IPS DF 4.7 (cell line): ENCODE measurements around the gene FGF1.

Source experiments
- DNase-seq: peaks from one replicate; pipeline ENCODE4 v3.0.0-alpha.2; 2013; ENCODE audit warnings: low spot score; ENCODE audit errors: extremely low read depth

Gene FGF1

DNA sequence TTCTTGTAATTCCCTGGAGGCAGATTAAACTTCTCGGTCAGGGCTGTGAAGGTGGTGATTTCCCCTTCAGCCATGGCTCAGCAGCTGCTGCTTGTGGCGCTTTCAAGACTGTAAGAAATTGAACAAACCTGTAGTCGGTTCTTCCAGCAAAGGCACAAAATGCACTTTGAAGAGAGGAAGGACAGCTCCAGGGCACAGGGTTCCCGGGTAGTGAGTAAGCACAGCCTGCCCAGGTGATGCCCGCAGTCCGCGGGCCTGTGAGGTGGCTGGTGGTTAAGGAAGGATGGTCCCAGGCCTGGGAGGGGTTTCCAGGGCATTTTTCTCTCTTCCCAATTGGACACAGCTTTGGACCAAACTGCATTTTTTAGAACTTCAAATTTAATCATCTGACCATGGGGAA, 71.8 kb downstream of the FGF1 start:
- no peak for DNase-seq

DNA sequence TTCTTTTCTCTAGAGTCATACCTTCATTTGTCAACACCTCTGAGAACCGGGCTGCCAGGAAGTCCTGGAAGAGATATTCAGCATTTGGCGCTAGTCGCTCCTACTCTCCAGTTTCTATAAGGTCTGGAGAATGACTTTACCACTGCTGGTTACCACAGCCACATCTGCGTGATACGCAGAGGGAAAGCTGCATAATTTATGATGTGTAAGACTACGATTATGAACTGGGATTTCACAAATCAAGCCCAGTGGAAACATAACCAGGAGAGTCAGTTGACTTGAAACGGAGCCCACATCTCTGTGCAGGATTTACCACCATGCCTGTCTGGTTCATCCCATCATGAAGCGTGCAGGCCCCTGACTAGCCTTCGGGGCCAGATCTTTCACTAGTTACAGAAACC, 72.6 kb downstream of the FGF1 start:
- DNase-seq = no peak

DNA sequence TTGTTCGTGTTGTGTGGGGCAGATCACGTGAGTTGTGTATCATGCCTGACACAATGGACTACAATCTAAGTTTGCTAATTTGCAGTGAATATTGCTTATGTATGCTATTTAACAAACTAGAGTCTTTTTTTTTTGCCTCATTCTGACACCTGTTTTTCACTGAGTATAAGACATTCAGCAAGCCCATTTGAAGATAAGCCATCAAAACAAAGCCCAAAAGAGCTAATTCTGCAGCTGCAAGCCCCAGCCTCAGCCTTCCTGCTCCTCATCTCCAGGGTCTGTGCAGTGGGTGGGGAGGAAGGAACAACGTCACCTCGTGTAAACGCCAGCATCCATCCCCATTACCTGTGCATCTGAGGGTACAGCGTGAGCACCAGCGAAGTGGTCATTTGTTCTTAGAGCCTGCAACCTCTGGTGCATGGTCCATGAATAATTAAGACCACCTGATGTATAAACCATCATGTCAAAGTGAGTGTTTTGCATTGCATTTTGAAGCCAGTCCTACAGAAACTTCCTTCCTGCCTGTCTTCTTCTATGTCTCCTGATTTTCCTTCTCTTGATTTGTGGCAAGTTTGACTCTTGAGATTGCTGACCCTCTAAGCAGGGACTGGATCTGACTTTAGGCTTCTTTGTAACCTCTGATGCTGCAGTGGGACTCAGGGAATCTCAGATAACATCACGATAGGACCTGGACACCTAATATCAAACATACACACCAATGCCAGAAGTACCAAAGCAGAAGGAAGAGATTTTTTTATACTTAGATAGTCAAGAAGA, 73.2 kb downstream of the FGF1 start:
- DNase-seq = no peak

DNA sequence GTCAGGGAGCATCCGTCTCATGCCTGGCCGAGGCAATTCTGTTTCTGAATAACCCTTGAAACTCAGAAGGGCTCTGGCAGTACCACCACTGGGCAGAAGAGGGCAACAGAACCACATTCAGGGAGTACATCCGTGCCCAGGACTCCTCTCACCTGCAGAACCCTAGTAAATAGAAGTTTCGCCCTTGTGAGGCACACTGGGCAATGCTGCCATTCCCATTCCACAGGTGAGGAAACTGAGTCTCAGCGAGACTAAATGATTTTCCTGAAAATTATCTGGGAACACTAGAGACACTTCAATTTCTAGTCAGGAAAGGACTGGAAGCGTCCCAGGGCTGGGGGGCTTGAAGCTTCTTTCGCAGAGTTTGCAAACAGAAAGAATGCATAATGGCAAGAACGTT, 74.7 kb downstream of the FGF1 start:
- DNase-seq = peak; percentile 49

DNA sequence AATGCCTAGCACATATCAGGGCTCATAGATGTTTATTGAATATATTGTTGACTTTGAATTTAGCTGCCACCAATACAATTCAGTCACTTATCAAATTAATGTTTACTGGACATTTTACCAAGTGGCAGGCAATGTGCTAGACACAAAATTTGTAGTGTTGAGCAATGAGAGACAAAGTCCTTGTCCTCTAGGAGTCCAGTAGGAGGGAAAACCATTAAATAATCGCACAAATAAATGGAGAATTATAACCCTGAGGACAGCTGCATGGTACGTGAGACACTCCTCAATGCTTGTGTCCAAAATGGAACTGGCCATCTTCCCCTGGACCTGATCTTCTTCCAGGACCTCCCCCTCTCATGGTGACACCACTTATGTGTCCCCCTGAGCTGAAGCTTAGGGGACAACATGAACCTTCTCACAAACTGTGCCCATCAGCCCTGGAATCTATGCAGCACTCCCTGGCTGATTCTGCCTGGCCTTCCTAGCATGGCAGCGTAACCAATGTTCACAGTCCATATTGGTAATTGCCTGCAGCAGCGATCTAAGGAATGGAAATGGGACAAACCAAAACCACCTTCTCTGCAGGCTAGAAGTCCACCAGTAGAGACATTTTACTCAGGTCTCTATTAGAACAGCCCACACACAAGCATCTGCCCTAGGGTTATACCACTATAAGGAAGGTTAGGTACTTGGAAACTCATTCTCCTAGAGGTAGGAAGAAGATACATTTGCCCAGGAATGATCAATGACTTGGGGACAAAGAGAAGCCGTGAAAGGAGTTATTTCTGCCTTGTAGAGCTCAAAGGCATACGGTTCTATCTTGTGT, 75.5 kb downstream of the FGF1 start:
- no peak for DNase-seq

DNA sequence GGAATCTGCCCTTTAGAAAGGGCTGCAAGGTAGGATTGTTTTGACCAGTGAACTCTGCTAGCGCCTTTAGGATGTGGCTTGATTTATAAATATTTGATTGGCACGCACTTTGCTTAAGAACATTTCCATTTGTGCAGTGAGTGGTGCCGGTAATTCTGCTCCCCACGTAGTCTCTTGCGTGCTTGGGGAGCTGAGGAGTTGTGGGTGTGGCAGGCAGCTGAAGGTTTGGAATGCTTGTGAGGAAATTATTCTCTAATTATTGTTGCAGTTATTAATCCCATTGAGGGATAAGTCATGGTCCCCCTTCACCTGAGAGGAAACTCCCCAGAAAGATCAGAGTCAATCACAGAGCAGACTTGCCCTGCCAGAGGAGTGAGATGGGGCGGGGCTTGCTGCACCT, 76.7 kb downstream of the FGF1 start:
- no peak for DNase-seq

DNA sequence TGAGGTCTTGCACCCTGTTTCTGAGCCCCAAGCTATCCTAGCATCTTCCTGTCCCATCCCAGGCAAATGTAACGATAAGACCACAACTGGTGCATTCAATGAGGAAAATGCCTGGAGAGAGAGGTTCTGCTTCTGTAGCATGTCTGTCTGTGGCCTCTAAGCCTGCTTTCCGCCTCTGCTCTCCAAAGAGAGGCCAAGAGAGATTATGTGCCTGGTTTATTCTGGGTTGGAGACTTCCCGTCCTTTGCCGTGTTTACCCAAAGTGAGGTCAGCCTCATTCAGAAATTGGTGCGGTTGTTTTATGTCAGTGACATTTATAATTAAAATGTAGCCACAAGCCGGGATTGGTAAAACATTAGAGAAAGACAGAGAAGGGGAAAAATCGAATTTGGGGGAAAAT, 77.8 kb downstream of the FGF1 start:
- no peak for DNase-seq

DNA sequence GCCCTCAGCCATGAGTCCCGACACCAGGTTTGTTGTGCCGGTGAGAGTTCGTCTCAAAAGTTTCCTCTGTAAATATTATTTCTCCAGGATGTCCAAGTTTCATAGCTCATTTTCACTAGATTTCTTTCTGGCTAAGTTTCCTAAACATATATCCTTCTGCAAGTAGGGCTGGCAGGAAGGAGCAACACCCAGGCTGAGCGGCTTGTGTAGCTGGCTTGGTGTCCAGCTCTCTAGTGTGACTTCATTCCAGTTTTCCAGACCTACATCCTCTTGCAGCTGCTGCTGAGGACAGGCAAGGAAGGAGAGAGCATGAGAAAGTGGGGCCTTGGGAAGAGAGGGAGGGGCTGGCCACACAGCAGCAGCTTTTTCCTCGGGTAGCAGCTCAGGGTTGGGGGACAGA, 80.3 kb downstream of the FGF1 start:
- no peak for DNase-seq

DNA sequence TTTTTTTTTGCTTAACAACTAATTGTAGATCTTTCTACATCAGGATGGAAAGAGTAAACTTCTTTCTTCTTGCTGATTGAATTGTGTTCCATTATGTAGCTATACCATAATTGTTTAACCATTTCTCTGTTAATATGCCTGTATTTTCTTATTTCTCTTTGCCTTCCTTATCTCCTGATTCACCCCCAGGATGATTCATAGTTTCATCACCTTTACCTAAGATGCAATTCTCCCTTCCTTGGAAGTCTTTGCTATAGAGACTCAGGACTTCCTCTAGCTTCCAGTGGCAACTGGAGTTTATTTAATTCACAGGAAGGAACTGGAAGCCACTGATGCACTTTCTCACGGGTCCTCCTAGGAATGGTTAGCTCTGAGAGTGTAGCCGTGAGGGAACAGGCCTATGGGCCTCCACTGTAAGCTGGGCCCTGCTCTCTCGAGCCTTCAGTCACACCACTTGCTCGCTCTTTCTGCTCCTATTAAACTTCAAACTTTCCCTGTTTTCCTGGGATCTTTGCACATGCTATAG, 83.1 kb downstream of the FGF1 start:
- DNase-seq = no peak

DNA sequence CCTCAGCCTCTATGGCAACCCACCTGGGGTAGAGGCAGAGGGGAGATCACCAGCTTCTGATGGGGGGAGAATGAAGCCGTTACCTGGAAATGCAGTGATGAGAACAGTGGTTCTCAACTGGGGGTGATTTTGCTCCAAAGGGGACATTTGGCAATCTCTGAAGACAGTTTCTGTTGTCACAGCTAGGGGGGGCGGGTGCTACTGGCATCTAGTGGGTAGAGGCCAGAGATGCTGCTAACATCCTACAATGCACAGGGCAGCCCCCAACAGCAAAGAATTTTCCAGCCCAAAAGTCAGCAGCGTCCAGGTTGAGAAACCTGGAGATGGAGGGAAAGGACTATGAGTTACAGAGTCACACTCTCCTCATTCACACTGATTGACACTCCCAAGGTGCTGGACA, 84.5 kb downstream of the FGF1 start:
- no peak for DNase-seq

DNA sequence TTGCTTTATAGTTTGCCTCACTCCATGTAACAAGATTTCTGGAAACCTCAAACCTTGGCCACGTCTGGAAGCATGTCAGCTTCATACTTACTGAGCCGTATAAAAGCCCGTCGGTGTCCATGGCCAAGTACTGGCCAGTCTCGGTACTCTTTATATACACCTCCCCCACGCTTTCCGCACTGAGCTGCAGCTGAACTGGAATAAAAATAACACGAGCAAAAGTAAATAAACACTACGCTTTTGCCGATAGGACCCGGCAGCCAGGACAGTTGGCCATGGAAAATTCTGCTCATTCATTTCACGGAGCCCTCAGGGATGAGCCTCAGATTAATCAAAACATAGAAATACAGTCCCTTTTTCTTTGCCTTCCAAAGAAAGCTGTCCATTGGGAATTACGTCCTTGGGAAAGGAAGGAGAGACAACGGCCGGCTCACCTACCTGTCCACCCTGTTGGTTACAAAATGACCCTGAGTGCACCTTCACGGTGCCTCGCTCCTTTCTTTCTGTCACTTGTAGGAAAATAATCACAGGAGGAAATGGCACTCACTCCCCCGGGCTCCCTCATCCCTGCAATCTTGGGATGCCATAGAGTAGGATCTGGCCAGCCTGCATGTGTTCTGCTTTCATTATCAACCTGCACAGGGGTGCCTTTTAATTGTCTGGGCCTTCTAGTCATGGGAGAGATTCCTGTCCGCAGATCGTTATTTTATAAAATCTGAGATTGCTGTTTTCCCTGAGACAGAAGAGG, 85.1 kb downstream of the FGF1 start:
- DNase-seq = no peak

DNA sequence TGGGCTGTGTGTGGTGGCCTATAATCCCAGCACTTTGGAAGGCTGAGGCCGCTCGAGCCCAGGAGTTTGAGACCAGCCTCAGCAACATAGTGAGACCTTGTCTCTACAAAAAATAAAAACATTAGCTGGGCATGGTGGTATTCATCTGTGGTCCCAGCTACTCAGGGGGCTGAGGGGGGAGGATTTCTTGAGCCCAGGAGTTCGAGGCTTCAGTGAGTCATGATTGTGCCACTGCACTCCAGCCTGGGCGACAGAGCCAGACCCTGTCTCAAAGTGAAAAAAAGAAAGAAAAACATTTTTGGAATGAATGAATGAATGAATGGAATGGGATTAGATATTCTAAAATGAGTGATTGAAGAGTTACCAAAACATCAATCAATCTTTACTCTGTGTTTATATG, 85.8 kb downstream of the FGF1 start:
- DNase-seq = no peak

DNA sequence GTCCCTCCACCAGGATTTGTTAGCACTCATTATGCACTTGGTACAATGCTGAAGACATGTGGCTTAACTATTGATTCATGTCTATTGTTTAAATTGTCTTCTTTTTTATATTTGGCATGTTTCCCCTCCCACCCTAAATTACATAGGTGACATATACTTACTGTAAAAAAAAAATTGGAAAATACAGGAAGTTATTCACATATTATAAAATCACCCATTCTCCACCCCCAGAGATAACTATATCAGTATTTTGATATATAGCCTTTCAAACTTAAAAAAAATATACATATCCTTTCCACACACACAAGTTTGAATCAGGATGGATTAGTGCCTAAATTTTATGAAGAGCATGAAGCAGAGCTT, 87.6 kb downstream of the FGF1 start:
- DNase-seq = no peak

DNA sequence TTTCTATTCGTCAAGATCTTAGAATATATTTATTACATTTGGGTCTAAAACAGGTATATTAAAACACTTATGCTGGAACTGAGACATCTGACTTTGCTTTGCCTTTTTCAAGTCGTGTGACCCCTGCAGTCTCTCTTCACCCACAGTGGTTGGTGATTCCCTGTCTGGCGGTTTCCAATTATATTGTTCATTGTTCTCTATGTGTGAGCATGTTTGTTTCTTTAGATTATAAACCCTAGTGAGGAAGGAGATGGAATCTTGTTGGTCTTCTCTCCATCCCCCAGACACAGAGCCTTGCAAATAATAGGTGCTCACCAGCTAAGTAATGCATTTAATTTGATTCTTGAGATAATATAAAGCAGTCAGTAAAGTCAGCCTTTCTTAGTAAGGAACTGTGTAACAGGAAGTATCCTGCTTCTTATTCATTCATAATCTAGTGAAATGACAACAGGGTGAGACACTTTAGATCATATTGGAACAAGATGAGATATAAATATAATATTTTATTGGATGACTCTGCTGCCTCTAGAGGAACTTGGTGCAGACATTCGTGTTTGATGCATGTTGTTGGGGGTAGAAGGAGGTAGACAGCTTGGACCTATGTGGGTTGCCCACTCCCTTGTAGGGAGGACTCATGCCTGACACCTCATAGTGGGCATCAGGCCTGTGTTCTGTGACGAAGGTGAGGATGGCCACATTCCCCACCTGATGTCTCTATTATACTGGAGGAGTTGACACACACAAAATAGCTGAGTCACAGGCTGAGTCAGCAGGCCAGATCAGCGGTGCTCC, 88.1 kb downstream of the FGF1 start:
- peak; percentile 19 for DNase-seq

DNA sequence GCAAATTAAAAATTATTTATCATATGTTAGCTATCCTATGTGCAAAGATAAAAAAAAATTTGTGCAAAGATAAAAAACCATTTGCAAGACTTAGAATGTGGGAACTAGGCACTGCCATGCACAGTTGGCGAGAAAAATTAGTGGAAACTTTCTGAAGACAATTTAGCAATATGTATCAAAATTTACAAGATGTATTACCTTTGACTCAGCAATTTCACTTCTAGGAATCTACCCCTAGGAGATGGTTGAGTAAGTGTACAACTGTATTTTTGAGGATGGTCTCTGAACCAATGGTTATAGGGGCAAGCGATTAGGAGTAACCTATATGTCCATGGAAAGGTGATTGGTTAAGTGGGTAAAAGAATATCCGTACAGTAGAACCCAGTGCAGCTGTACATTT, 88.9 kb downstream of the FGF1 start:
- no peak for DNase-seq

DNA sequence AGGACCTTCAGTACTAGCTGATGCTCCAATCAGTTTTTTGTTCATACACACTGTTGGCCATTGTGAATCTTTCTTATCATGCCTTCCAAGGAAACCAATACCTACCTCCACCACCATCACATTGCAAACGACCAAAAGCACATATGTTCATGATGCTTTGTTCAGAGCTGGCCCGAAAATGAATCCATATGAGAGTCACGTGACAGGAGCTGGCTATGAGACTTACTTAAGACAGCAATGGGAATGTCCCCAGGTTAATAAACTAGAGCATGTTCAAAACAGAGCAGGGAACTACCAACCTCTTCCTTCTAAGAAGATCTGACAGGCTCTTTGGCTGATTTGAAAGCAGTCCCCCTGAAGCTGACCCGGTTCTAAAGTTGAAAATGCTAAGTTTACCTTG, 93.5 kb downstream of the FGF1 start:
- no peak for DNase-seq

DNA sequence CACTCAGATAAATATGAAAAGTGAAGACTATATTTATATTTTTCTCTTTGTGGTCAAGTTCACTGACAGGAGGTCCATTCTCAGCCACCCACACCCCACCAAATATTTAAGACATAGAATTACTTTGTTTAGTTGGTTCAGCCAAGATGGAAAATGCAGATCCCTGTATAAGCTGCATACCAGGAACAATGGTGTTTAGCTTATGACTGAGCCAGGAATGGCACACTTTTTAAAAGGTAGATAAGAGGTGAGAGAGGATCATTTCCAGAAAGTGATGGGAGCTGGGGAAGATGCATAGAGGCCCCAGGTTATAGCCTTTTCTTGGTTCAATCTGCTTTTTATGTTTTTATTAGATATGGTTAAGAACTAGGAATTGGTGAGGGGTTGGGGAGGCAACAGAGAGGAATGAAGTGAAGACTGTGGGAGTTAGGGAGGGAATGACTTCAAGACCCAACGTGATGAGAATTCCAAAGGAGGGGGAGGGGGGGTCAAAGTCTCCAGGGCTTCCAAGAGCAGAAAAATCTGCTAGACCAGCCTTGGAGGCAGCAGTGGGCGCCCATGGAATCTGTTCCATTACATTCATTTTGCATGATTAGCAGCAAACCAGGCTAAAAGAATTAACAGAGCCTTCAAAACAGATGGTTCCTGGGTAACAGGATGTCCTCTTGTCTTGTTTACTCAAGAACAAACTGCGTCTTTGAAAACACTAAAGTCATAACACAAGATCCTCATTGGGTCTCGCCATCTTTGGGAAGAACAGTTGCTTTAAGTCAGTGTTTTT, 95.2 kb downstream of the FGF1 start:
- DNase-seq = no peak

DNA sequence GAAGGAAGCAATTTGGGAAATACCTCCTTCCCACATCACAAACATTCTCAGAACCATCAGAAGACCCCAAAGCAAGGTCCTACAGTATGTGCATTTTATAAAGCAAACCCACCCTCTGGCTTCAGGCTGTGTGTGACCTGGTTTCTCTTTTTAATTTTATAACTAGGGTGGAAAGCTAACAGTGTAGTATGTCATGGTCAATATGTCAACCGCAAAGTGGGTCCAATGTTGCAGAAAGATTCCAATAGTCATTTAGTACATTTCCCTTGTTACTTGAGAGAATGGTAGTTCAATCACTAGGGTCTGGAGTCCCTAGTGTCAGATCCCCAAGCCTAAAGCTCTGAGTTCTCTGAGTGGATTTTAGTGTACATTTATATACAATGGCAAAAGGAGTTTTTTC, 96.2 kb downstream of the FGF1 start:
- no peak for DNase-seq

DNA sequence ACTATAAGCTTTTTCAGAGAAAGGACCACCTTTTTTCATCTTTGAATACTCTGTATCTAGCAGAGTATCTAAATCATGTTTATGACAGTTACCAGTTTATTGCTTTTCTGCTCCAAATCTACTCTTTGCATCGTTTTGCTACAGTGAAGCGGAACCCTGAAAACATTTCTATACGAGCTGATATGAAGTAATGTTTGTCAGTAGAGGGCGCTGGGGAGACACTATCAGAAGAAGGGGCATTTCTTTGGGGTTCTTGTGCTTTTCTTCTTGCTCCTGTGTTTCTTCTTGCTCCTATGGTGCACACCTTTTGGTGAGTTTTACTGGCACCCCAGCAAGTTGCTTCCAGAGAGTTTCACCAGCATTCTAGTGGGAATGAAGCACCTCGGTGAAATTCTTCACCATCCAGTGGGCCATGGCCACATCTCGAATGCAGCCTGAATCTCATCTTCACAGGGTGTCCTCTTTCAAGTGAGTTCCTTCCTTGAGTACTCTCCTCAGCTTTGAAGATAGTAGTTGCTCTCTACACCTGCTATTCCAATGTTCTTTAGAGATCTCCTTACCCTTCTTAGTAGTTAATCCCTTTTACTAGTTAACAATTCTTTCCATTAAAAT, 98.4 kb downstream of the FGF1 start:
- DNase-seq = peak; percentile 41

DNA sequence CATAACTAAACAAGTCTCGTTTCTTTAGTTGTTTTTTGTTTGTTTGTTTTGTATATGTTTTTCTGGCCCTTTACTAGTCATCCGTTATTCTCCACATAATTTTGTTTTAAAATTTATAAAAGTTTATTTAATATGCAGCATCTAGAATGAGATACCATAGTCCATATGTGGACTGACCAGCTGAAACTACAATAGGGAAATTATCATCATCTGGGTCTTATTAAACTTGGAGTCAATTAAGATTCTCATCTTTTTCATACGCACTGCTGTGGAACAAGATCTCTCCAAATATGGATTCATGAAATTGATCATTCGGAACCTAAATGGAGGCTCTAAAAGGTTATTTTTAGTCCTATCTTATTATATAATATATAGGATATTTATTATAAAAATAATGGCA, 99.3 kb downstream of the FGF1 start:
- no peak for DNase-seq
